ENCODE measurements around the gene ZNF367. TPM values are rescaled to one million over a fixed set of nuclear protein-coding genes. Genes with fewer than 3 reads are reported as not detected.

Gene ZNF367
- total and polyA plus RNA-seq, 9 of the 15 experiments (the other 6 are each of a cell fraction or from before 2014, with no cell fraction given), result 2.7 to 14.4 (median 10.0) TPM

GRCh38 chr9:96420468-96421219 is 2.5 kb upstream of the ZNF367 start (continued):
- TF ChIP-seq, protein P1, sequence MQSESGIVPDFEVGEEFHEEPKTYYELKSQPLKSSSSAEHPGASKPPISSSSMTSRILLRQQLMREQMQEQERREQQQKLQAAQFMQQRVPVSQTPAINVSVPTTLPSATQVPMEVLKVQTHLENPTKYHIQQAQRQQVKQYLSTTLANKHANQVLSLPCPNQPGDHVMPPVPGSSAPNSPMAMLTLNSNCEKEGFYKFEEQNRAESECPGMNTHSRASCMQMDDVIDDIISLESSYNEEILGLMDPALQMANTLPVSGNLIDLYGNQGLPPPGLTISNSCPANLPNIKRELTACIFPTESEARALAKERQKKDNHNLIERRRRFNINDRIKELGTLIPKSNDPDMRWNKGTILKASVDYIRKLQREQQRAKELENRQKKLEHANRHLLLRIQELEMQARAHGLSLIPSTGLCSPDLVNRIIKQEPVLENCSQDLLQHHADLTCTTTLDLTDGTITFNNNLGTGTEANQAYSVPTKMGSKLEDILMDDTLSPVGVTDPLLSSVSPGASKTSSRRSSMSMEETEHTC (IDR thresholded peaks at IDR 0.05), result no peak
- peak; percentile 97 for TF ChIP-seq DDX20 (tag; IDR thresholded peaks at IDR 0.05; ENCODE audit: low read depth)
- no peak for TF ChIP-seq RBM22 (IDR thresholded peaks at IDR 0.05; ENCODE audit: low read depth, low read length, poor library complexity, severe bottlenecking)
- TF ChIP-seq, protein P2, sequence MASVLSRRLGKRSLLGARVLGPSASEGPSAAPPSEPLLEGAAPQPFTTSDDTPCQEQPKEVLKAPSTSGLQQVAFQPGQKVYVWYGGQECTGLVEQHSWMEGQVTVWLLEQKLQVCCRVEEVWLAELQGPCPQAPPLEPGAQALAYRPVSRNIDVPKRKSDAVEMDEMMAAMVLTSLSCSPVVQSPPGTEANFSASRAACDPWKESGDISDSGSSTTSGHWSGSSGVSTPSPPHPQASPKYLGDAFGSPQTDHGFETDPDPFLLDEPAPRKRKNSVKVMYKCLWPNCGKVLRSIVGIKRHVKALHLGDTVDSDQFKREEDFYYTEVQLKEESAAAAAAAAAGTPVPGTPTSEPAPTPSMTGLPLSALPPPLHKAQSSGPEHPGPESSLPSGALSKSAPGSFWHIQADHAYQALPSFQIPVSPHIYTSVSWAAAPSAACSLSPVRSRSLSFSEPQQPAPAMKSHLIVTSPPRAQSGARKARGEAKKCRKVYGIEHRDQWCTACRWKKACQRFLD (CRISPR knock-in tag; IDR thresholded peaks at IDR 0.05), result peak; percentile 100
- TF ChIP-seq ZNF75A (CRISPR knock-in tag; IDR thresholded peaks at IDR 0.05), result peak; percentile 87
- no peak for TF ChIP-seq ZNF316 (IDR thresholded peaks at IDR 0.05)
- TF ChIP-seq, protein P3, sequence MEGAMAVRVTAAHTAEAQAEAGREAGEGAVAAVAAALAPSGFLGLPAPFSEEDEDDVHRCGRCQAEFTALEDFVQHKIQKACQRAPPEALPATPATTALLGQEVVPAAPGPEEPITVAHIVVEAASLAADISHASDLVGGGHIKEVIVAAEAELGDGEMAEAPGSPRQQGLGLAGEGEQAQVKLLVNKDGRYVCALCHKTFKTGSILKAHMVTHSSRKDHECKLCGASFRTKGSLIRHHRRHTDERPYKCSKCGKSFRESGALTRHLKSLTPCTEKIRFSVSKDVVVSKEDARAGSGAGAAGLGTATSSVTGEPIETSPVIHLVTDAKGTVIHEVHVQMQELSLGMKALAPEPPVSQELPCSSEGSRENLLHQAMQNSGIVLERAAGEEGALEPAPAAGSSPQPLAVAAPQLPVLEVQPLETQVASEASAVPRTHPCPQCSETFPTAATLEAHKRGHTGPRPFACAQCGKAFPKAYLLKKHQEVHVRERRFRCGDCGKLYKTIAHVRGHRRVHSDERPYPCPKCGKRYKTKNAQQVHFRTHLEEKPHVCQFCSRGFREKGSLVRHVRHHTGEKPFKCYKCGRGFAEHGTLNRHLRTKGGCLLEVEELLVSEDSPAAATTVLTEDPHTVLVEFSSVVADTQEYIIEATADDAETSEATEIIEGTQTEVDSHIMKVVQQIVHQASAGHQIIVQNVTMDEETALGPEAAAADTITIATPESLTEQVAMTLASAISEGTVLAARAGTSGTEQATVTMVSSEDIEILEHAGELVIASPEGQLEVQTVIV (CRISPR knock-in tag; IDR thresholded peaks at IDR 0.05; ENCODE audit: borderline replicate concordance), result peak; percentile 87
- peak; percentile 74 for TF ChIP-seq NUFIP1 (IDR thresholded peaks at IDR 0.05; ENCODE audit: partially characterized antibody)
- no peak for TF ChIP-seq XRCC4 (IDR thresholded peaks at IDR 0.05; ENCODE audit: extremely low read depth, insufficient read depth, insufficient read length)
- TF ChIP-seq, protein P4, sequence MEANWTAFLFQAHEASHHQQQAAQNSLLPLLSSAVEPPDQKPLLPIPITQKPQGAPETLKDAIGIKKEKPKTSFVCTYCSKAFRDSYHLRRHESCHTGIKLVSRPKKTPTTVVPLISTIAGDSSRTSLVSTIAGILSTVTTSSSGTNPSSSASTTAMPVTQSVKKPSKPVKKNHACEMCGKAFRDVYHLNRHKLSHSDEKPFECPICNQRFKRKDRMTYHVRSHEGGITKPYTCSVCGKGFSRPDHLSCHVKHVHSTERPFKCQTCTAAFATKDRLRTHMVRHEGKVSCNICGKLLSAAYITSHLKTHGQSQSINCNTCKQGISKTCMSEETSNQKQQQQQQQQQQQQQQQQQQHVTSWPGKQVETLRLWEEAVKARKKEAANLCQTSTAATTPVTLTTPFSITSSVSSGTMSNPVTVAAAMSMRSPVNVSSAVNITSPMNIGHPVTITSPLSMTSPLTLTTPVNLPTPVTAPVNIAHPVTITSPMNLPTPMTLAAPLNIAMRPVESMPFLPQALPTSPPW (CRISPR knock-in tag; IDR thresholded peaks at IDR 0.05), result peak; percentile 75
- TF ChIP-seq TEAD4 (IDR thresholded peaks at IDR 0.05; ENCODE audit: low read length), result no peak
- TF ChIP-seq TEAD4 (CRISPR knock-in tag; IDR thresholded peaks at IDR 0.05; ENCODE audit: borderline replicate concordance), result no peak
- TF ChIP-seq ZBTB17 (CRISPR knock-in tag; IDR thresholded peaks at IDR 0.05), result peak; percentile 97
- TF ChIP-seq ZNF780A (CRISPR knock-in tag; IDR thresholded peaks at IDR 0.05), result 0 out of 2 replicates have a peak, but pooled peaks have one; percentile 61
- no peak for TF ChIP-seq ZEB2 (IDR thresholded peaks at IDR 0.05)
- TF ChIP-seq TARDBP (IDR thresholded peaks at IDR 0.05), result 0 out of 2 replicates have a peak, but pooled peaks have one; percentile 11
- TF ChIP-seq, protein P5, sequence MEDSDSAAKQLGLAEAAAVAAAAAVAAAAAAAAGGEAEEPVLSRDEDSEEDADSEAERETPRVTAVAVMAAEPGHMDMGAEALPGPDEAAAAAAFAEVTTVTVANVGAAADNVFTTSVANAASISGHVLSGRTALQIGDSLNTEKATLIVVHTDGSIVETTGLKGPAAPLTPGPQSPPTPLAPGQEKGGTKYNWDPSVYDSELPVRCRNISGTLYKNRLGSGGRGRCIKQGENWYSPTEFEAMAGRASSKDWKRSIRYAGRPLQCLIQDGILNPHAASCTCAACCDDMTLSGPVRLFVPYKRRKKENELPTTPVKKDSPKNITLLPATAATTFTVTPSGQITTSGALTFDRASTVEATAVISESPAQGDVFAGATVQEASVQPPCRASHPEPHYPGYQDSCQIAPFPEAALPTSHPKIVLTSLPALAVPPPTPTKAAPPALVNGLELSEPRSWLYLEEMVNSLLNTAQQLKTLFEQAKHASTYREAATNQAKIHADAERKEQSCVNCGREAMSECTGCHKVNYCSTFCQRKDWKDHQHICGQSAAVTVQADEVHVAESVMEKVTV (CRISPR knock-in tag; IDR thresholded peaks at IDR 0.05), result peak; percentile 62
- TF ChIP-seq RAD21 (CRISPR knock-in tag; conservative IDR thresholded peaks at IDR 0.05 in 1 of 2, IDR thresholded peaks at IDR 0.05 in 1 of 2), result peak in 1 of 2 experiments; percentile 30; a peak in 1 of 4 replicates
- TF ChIP-seq HES1 (IDR thresholded peaks at IDR 0.05; ENCODE audit: low read depth), result no peak

All from K562 (cell line).